ENCODE data around the gene SUGP1.

The SUGP1 gene

DNA sequence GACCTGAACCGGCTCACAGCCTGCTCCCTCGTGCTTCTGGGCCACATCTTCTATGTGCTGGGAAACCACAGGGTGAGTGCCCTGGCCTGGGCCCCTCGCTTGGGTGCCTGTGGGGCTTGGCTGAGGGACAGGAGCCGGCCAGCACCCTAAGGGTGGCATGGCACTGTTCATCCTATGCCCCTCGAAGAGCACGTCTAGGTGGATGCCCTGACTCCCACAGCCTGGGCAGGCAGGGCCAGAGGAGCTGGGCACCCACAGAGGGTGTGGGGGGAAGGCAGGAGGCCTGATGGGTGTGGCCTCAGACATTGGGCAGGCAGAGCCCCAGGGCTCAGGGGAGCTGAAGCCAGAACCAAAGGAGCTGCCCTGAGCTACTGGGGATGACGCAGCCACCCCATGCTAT, 29.1 kb upstream of the SUGP1 start:
- Histone ChIP-seq H3K4me2 (ENCODE audit: low read length) (no peak overlapping the region), H3K4me1 (ENCODE audit: insufficient read depth, low read length, severe bottlenecking) (no peaks in the 10 kb centered on the region), H3K27me3 (ENCODE audit: insufficient read depth, low read length) (no peaks in the 10 kb centered on the region), H4K20me1 (ENCODE audit: insufficient read depth, low read length) (no peaks in the 10 kb centered on the region), H3K9me2 (ENCODE audit: low read depth, low read length) (no peaks in the 10 kb centered on the region), H3K27ac (ENCODE audit: low read depth, low read length, poor library complexity, severe bottlenecking) (no peak overlapping the region), H3F3A (ENCODE audit: insufficient read depth, low read length) (no peaks in the 10 kb centered on the region), H3K4me3 (ENCODE audit: low read depth, low read length, poor library complexity, severe bottlenecking) (no peak overlapping the region), H3K36me3 (ENCODE audit: insufficient read depth, low read length) (peaks cover 83% of the 10 kb centered on the region), H3K9me3 (ENCODE audit: low read length) (no peaks in the 10 kb centered on the region), H3K79me2 (ENCODE audit: insufficient read depth, low read length) (no peaks in the 10 kb centered on the region), H2AFZ (ENCODE audit: low read length) (no peak overlapping the region), H3K9ac (ENCODE audit: low read length) (no peak overlapping the region)
- TF ChIP-seq, protein P1, sequence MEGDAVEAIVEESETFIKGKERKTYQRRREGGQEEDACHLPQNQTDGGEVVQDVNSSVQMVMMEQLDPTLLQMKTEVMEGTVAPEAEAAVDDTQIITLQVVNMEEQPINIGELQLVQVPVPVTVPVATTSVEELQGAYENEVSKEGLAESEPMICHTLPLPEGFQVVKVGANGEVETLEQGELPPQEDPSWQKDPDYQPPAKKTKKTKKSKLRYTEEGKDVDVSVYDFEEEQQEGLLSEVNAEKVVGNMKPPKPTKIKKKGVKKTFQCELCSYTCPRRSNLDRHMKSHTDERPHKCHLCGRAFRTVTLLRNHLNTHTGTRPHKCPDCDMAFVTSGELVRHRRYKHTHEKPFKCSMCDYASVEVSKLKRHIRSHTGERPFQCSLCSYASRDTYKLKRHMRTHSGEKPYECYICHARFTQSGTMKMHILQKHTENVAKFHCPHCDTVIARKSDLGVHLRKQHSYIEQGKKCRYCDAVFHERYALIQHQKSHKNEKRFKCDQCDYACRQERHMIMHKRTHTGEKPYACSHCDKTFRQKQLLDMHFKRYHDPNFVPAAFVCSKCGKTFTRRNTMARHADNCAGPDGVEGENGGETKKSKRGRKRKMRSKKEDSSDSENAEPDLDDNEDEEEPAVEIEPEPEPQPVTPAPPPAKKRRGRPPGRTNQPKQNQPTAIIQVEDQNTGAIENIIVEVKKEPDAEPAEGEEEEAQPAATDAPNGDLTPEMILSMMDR (IDR thresholded peaks at IDR 0.05; ENCODE audit: low read length) = no peak
- TF ChIP-seq EZH2 (IDR thresholded peaks at IDR 0.05; ENCODE audit: borderline replicate concordance, low read length) = no peak

- no peaks in the 10 kb centered on the region for H3F3A ChIP-seq (ENCODE audit: insufficient read depth, low read length)
- no peak overlapping the region for H3K9ac ChIP-seq (ENCODE audit: low read length)
- no peaks in the 10 kb centered on the region for H3K9me2 ChIP-seq (ENCODE audit: low read depth, low read length)
- no peaks in the 10 kb centered on the region for H3K9me3 ChIP-seq (ENCODE audit: low read length)
- H3K4me1 ChIP-seq (ENCODE audit: insufficient read depth, low read length, severe bottlenecking) = no peaks in the 10 kb centered on the region
- no peak overlapping the region for H3K27ac ChIP-seq (ENCODE audit: low read depth, low read length, poor library complexity, severe bottlenecking)
- TF ChIP-seq EZH2 (IDR thresholded peaks at IDR 0.05; ENCODE audit: borderline replicate concordance, low read length) = no peak
- TF ChIP-seq, protein P1 (IDR thresholded peaks at IDR 0.05; ENCODE audit: low read length) = no peak
- H3K4me2 ChIP-seq (ENCODE audit: low read length) = no peak overlapping the region
- peaks cover 82% of the 10 kb centered on the region for H3K36me3 ChIP-seq (ENCODE audit: insufficient read depth, low read length)
- no peaks in the 10 kb centered on the region for H3K27me3 ChIP-seq (ENCODE audit: insufficient read depth, low read length)
- no peaks in the 10 kb centered on the region for H3K79me2 ChIP-seq (ENCODE audit: insufficient read depth, low read length)
- H2AFZ ChIP-seq (ENCODE audit: low read length) = no peak overlapping the region
- H4K20me1 ChIP-seq (ENCODE audit: insufficient read depth, low read length) = no peaks in the 10 kb centered on the region
- no peak overlapping the region for H3K4me3 ChIP-seq (ENCODE audit: low read depth, low read length, poor library complexity, severe bottlenecking)
Observed at GRCh38 chr19:19348266-19348665, 28.0 kb upstream of the SUGP1 start.

GRCh38 chr19:19347401-19348110, 27.2 kb upstream of the SUGP1 start:
- H3K79me2 ChIP-seq (ENCODE audit: insufficient read depth, low read length) = no peaks in the 10 kb centered on the region
- no peak overlapping the region for H2AFZ ChIP-seq (ENCODE audit: low read length)
- TF ChIP-seq EZH2 (IDR thresholded peaks at IDR 0.05; ENCODE audit: borderline replicate concordance, low read length) = no peak
- TF ChIP-seq, protein P1 (IDR thresholded peaks at IDR 0.05; ENCODE audit: low read length) = no peak

More at GRCh38 chr19:19347401-19348110, 27.2 kb upstream of the SUGP1 start:
- Histone ChIP-seq H3K4me2 (ENCODE audit: low read length) (no peak overlapping the region), H3K9ac (ENCODE audit: low read length) (no peak overlapping the region), H3K27me3 (ENCODE audit: insufficient read depth, low read length) (no peaks in the 10 kb centered on the region), H3K4me3 (ENCODE audit: low read depth, low read length, poor library complexity, severe bottlenecking) (no peak overlapping the region), H3K9me2 (ENCODE audit: low read depth, low read length) (no peaks in the 10 kb centered on the region), H4K20me1 (ENCODE audit: insufficient read depth, low read length) (no peaks in the 10 kb centered on the region), H3F3A (ENCODE audit: insufficient read depth, low read length) (no peaks in the 10 kb centered on the region), H3K36me3 (ENCODE audit: insufficient read depth, low read length) (peaks cover 80% of the 10 kb centered on the region), H3K9me3 (ENCODE audit: low read length) (no peaks in the 10 kb centered on the region), H3K27ac (ENCODE audit: low read depth, low read length, poor library complexity, severe bottlenecking) (no peak overlapping the region), H3K4me1 (ENCODE audit: insufficient read depth, low read length, severe bottlenecking) (no peaks in the 10 kb centered on the region)

All from OCI-LY1 (cell line).